GM19467 (cell line): ENCODE measurements around the gene TUT1.
"Not testable (repeated sequence)": the region's sequence is repeated elsewhere in the genome, so short reads cannot be mapped to it uniquely, and the experiment has no call there.

Source experiments
- ATAC-seq: cut with Tn5 transposase; IDR thresholded peaks from one replicate; pipeline ENCODE4 v1.9.1; 2021; ENCODE audit warnings: mild to moderate bottlenecking, moderate library complexity; ENCODE audit not compliant: unreplicated experiment

The TUT1 gene

GRCh38 chr11:62604460-62605120 is 13.3 kb upstream of the TUT1 start:
- ATAC-seq, result no peak

GRCh38 chr11:62603776-62604299 is 12.5 kb upstream of the TUT1 start:
- ATAC-seq, result no peak

GRCh38 chr11:62603072-62603408 is 11.7 kb upstream of the TUT1 start:
- no peak for ATAC-seq

- no peak for ATAC-seq
Measured at GRCh38 chr11:62602141-62603071, 11.1 kb upstream of the TUT1 start.

GRCh38 chr11:62601372-62602140 is 10.2 kb upstream of the TUT1 start, which contains the start of gene MTA2:
Gene MTA2, minus strand, starts transcription at chr11:62601865. Its CDS starts 415 bp downstream, at chr11:62601450.
- ATAC-seq, result peak; percentile 73

GRCh38 chr11:62601122-62601371 is 9.7 kb upstream of the TUT1 start:
- peak; percentile 5 for ATAC-seq

GRCh38 chr11:62600367-62601121 is 9.2 kb upstream of the TUT1 start:
- ATAC-seq, result no peak

GRCh38 chr11:62599901-62600300 is 8.6 kb upstream of the TUT1 start:
- no peak for ATAC-seq

- ATAC-seq, result peak; percentile 42
Measured at GRCh38 chr11:62599069-62599696, 7.9 kb upstream of the TUT1 start.

GRCh38 chr11:62595124-62595523 is 3.8 kb upstream of the TUT1 start:
- ATAC-seq, result no peak

GRCh38 chr11:62593434-62594044 is 2.2 kb upstream of the TUT1 start:
- no peak for ATAC-seq

- no peak for ATAC-seq
Measured at GRCh38 chr11:62592989-62593421, 1.7 kb upstream of the TUT1 start.

- ATAC-seq, result peak; percentile 6
Measured at GRCh38 chr11:62592146-62592815, 958 bp upstream of the TUT1 start.

- no peak for ATAC-seq
Measured at GRCh38 chr11:62588966-62589637, 2.2 kb downstream of the TUT1 start.

GRCh38 chr11:62585356-62585755 is 6.0 kb downstream of the TUT1 start:
- not testable (repeated sequence) for ATAC-seq

GRCh38 chr11:62581735-62582134 is 9.6 kb downstream of the TUT1 start:
- not testable (repeated sequence) for ATAC-seq

- no peak for ATAC-seq
Measured at GRCh38 chr11:62580959-62581715, 10.2 kb downstream of the TUT1 start.

- ATAC-seq, result no peak
Measured at GRCh38 chr11:62579252-62579651, 12.1 kb downstream of the TUT1 start.
